ENCODE measurements around the gene LPP. TPM values are rescaled to one million over a fixed set of nuclear protein-coding genes. Genes with fewer than 3 reads are reported as not detected.

Gene LPP
- polyA plus RNA-seq, 1 donor (not counting 4 experiments of a cell fraction or from before 2014, with no cell fraction given), result 16.0 TPM

- peaks cover 3% of the 10 kb centered on the region for H3K4me1 ChIP-seq (ENCODE audit: control insufficient read depth, extremely low read depth, insufficient read depth, low read length)
- peaks cover 13% of the 10 kb centered on the region for H3K79me2 ChIP-seq (ENCODE audit: control insufficient read depth, insufficient read depth, low read length)
- H3K9me3 ChIP-seq (ENCODE audit: control insufficient read depth, low read depth, low read length), result no peaks in the 10 kb centered on the region
- FAIRE-seq (no peak), DNase-seq (ENCODE audit: low read depth, low spot score) (no peak)
- TF ChIP-seq EZH2 (IDR thresholded peaks at IDR 0.05; ENCODE audit: low read length) (no peak), CTCF (optimal IDR thresholded peaks at IDR 0.05 in 1 of 3, IDR thresholded peaks at IDR 0.05 in 1 of 3, conservative IDR thresholded peaks at IDR 0.05 in 1 of 3; ENCODE audit: extremely low read depth in 1 of 3, insufficient read depth in 2 of 3, low read length in 3 of 3) (no peak)
- no peak overlapping the region for H3K4me2 ChIP-seq (ENCODE audit: control insufficient read depth, extremely low read depth, insufficient read depth, low read depth, low read length)
- H3K9ac ChIP-seq (ENCODE audit: control insufficient read depth, extremely low read depth, insufficient read depth, low read length), result no peak overlapping the region
- no peak overlapping the region for H3K4me3 ChIP-seq (ENCODE audit: control insufficient read depth in 2 of 3, extremely low read depth in 1 of 3, insufficient read depth in 2 of 3, low read depth in 1 of 3, low read length in 3 of 3)
- H3K9me1 ChIP-seq (ENCODE audit: control insufficient read depth, extremely low read depth, insufficient read depth, low read length), result no peaks in the 10 kb centered on the region
- H3K27ac ChIP-seq (ENCODE audit: control insufficient read depth, insufficient read depth, low read length), result no peak overlapping the region
- peaks cover 0 to 2% of the 10 kb centered on the region in 2 experiments for H3K36me3 ChIP-seq (ENCODE audit: control insufficient read depth in 2 of 2, extremely low read depth in 1 of 2, insufficient read depth in 2 of 2, low read length in 2 of 2)
- dilution Hi-C loops (cut with MboI; ENCODE audit: extremely low pct_ligation_motif_present, low sequenced_read_pairs), result no loop called here
- H3K27me3 ChIP-seq (ENCODE audit: control insufficient read depth, extremely low read depth, insufficient read depth, low read length), result no peaks in the 10 kb centered on the region
- no peaks in the 10 kb centered on the region for H4K20me1 ChIP-seq (ENCODE audit: control insufficient read depth, extremely low read depth, insufficient read depth, low read length)
- no peak overlapping the region for H2AFZ ChIP-seq (ENCODE audit: control insufficient read depth, low read length)
These were observed 102.8 kb downstream of the LPP start for GRCh38 chr3:188256758-188257157.

GRCh38 chr3:188257384-188258026 is 103.5 kb downstream of the LPP start:
- FAIRE-seq (no peak), DNase-seq (ENCODE audit: low read depth, low spot score) (no peak)
- H3K79me2 ChIP-seq (ENCODE audit: control insufficient read depth, insufficient read depth, low read length), result peaks cover 13% of the 10 kb centered on the region
- no peak overlapping the region for H2AFZ ChIP-seq (ENCODE audit: control insufficient read depth, low read length)
- no peak overlapping the region for H3K27ac ChIP-seq (ENCODE audit: control insufficient read depth, insufficient read depth, low read length)
- no peaks in the 10 kb centered on the region for H3K9me1 ChIP-seq (ENCODE audit: control insufficient read depth, extremely low read depth, insufficient read depth, low read length)
- peaks cover 0 to 2% of the 10 kb centered on the region in 2 experiments for H3K36me3 ChIP-seq (ENCODE audit: control insufficient read depth in 2 of 2, extremely low read depth in 1 of 2, insufficient read depth in 2 of 2, low read length in 2 of 2)
- no peaks in the 10 kb centered on the region for H3K9me3 ChIP-seq (ENCODE audit: control insufficient read depth, low read depth, low read length)
- no peak overlapping the region for H3K4me3 ChIP-seq (ENCODE audit: control insufficient read depth in 2 of 3, extremely low read depth in 1 of 3, insufficient read depth in 2 of 3, low read depth in 1 of 3, low read length in 3 of 3)
- peaks cover 3% of the 10 kb centered on the region for H3K4me1 ChIP-seq (ENCODE audit: control insufficient read depth, extremely low read depth, insufficient read depth, low read length)
- dilution Hi-C loops (cut with MboI; ENCODE audit: extremely low pct_ligation_motif_present, low sequenced_read_pairs), result no loop called here
- TF ChIP-seq EZH2 (IDR thresholded peaks at IDR 0.05; ENCODE audit: low read length) (no peak), CTCF (optimal IDR thresholded peaks at IDR 0.05 in 1 of 3, IDR thresholded peaks at IDR 0.05 in 1 of 3, conservative IDR thresholded peaks at IDR 0.05 in 1 of 3; ENCODE audit: extremely low read depth in 1 of 3, insufficient read depth in 2 of 3, low read length in 3 of 3) (no peak)
- no peak overlapping the region for H3K4me2 ChIP-seq (ENCODE audit: control insufficient read depth, extremely low read depth, insufficient read depth, low read depth, low read length)
- no peaks in the 10 kb centered on the region for H3K27me3 ChIP-seq (ENCODE audit: control insufficient read depth, extremely low read depth, insufficient read depth, low read length)
- H4K20me1 ChIP-seq (ENCODE audit: control insufficient read depth, extremely low read depth, insufficient read depth, low read length), result no peaks in the 10 kb centered on the region
- no peak overlapping the region for H3K9ac ChIP-seq (ENCODE audit: control insufficient read depth, extremely low read depth, insufficient read depth, low read length)

Measured in keratinocyte (primary cell).